ENCODE results near the gene SLC25A23. TPM values are rescaled to one million over a fixed set of nuclear protein-coding genes. Genes with fewer than 3 reads are reported as not detected.

SLC25A23 gene
- total and polyA plus RNA-seq, 9 of the 15 experiments (the other 6 are each of a cell fraction or from before 2014, with no cell fraction given): 6.1 to 72.0 (median 26.6) TPM

GRCh38 chr19:6431891-6432290, 27.7 kb downstream of the SLC25A23 start (continued):
- no peak for TF ChIP-seq ARID2 (IDR thresholded peaks at IDR 0.05)
- no peak for TF ChIP-seq ZNF253 (CRISPR knock-in tag; conservative IDR thresholded peaks at IDR 0.05)
- TF ChIP-seq MAZ (CRISPR knock-in tag; conservative IDR thresholded peaks at IDR 0.05 in 1 of 2, IDR thresholded peaks at IDR 0.05 in 1 of 2): no peak
- no peak for TF ChIP-seq GTF3C2 (IDR thresholded peaks at IDR 0.05; ENCODE audit: borderline replicate concordance, extremely low read depth, insufficient read length)

GRCh38 chr19:6429419-6430221, 30.0 kb downstream of the SLC25A23 start:
- FAIRE-seq (peak; percentile 78), ATAC-seq (peak; percentile 10), DNase-seq (ENCODE audit: extremely low read depth in 1 of 4, low spot score in 3 of 4) (peak; percentile 46 to 58 (median 57))
- Histone ChIP-seq H3K27ac (ENCODE audit: extremely low read depth, low read depth, low read length) (peak overlapping the region; percentile 68), H3K27me3 (ENCODE audit: control insufficient read depth in 2 of 2, insufficient read depth in 2 of 2, low read length in 2 of 2) (no peaks in the 10 kb centered on the region), H3K9me1 (ENCODE audit: control insufficient read depth, insufficient read depth, low read length) (peaks cover 4% of the 10 kb centered on the region), H3K36me3 (ENCODE audit: control insufficient read depth, insufficient read depth, low read length) (peaks cover 3% of the 10 kb centered on the region; the same call in 1 of the 3 replicates), H4K20me1 (replicated peaks; ENCODE audit: control insufficient read depth, insufficient read depth, low read length) (no peaks in the 10 kb centered on the region), H3K4me3 (peak overlapping the region; percentile 52), H3K9me3 (replicated peaks; ENCODE audit: control insufficient read depth, insufficient read depth, low read depth, low read length) (no peaks in the 10 kb centered on the region), H3K4me1 (replicated peaks in 1 of 2; ENCODE audit: control insufficient read depth in 2 of 2, insufficient read depth in 2 of 2, low read length in 2 of 2) (peaks cover 11 to 34% of the 10 kb centered on the region in 2 experiments), H3K4me2 (ENCODE audit: insufficient read depth, low read length) (peak overlapping the region; percentile 89), H2AFZ (ENCODE audit: low read depth, low read length) (peak overlapping the region; percentile 86), H3K9ac (ENCODE audit: insufficient read depth in 1 of 2, low read depth in 2 of 2, low read length in 2 of 2) (peak overlapping the region; percentile 71 to 85), H3K79me2 (ENCODE audit: control insufficient read depth, insufficient read depth, low read length) (peaks cover 15% of the 10 kb centered on the region)
- WGBS (ENCODE audit: insufficient coverage, low coverage, missing lambda C conversion rate): 15% methylated on average over 18 of the region's 20 CpGs
- ChIA-PET CTCF (ENCODE audit: low intra/inter-chr PET ratio) (no interaction called here), POLR2A (interaction anchor here (0.8 kb wide), 1 partner anchor 59 kb away, joined by 3 read pairs; no protein-coding TSS in a partner anchor)
- BruUV-seq (replicated peaks): TSS peak; percentile 75
- intact Hi-C loops (cut with micrococcal nuclease): loop anchor here (10.0 kb wide), 2 partner anchors 115 to 265 kb away; no protein-coding TSS in a partner anchor
- in situ Hi-C loops (cut with MboI): no loop called here
- no peak for TF ChIP-seq MTA3 (IDR thresholded peaks at IDR 0.05; ENCODE audit: borderline replicate concordance)
- no peak for TF ChIP-seq ZNF318 (IDR thresholded peaks at IDR 0.05; ENCODE audit: borderline replicate concordance in 1 of 2, low read depth in 1 of 2)
- 0 out of 2 replicates have a peak, but pooled peaks have one; percentile 25 for TF ChIP-seq SMARCE1 (IDR thresholded peaks at IDR 0.05)

Data from K562 (cell line).